ENCODE results near the gene GAPDH.

Gene GAPDH

DNA sequence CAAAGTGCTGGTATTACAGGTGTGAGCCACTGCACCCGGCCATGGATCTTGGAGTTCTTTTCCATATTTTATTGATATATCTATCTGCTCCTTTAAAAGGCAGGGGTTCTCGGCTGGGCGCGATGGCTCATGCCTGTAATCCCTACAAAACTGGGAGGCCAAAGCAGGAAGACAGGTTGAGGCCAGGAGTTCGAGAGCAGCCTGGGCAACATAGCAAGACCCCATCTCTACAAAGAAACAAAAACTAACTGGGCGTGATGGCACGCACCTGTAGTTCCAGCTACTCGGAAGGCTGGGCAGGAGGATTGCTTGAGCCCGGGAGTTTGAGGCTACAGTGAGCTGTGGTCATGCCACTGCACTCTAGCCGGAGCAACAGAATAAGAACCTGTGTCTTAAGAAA, 12.1 kb upstream of the GAPDH start:
- TF ChIP-seq, protein P1, sequence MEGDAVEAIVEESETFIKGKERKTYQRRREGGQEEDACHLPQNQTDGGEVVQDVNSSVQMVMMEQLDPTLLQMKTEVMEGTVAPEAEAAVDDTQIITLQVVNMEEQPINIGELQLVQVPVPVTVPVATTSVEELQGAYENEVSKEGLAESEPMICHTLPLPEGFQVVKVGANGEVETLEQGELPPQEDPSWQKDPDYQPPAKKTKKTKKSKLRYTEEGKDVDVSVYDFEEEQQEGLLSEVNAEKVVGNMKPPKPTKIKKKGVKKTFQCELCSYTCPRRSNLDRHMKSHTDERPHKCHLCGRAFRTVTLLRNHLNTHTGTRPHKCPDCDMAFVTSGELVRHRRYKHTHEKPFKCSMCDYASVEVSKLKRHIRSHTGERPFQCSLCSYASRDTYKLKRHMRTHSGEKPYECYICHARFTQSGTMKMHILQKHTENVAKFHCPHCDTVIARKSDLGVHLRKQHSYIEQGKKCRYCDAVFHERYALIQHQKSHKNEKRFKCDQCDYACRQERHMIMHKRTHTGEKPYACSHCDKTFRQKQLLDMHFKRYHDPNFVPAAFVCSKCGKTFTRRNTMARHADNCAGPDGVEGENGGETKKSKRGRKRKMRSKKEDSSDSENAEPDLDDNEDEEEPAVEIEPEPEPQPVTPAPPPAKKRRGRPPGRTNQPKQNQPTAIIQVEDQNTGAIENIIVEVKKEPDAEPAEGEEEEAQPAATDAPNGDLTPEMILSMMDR (conservative IDR thresholded peaks at IDR 0.05; ENCODE audit: low read depth), result no peak
- POLR2A ChIA-PET (ENCODE audit: low non-redundant PET), result no interaction called here
- CTCF ChIA-PET, result interaction anchor here (0.6 kb wide), 1 partner anchor 348 kb away, joined by 3 read pairs; no protein-coding TSS in a partner anchor
- DNase-seq (ENCODE audit: low spot score), result no peak
- H3K27ac ChIP-seq, result no peak overlapping the region

DNA sequence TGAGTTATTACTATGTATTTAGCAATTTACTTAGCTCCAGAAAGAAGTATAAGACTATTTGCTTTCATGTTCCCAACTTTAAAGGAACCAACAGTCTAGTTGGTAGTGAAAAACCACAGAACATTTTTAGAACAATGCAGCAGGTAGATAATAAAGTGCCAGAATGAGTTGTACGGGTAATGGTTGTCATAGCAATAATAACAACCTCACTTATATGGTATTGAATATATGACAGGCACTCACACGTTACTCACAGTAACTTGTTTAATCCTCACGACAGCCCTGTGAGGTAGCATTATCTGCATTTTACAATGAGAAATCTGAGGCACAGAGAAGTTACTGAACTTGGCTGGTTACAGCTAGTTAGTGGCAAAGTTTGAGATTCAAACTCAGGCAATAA, 10.6 kb upstream of the GAPDH start:
- no peak for DNase-seq (ENCODE audit: low spot score)
- H3K27ac ChIP-seq, result no peak overlapping the region
- POLR2A ChIA-PET (ENCODE audit: low non-redundant PET), result no interaction called here
- CTCF ChIA-PET, result no interaction called here
- TF ChIP-seq, protein P1 (conservative IDR thresholded peaks at IDR 0.05; ENCODE audit: low read depth), result no peak

DNA sequence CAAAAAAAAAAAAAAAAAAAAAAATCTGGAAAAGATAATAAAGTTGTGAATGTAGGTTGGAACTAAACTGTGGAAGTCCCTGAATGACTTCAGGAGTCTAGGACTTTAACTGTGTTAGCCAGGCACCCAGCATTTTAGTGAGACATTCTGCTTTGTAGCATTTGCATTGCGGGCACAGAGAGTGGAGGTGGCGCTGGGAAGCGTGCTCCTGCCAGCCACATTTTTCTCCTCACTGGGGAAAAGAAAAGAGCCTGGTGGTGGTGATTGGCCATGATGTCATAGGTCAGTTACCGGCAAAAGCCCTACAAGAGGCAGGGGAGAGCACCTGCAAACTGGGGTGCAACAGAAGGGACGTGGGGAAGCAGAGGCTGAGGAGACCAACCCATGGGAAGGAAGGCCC, 9.7 kb upstream of the GAPDH start:
- ChIA-PET CTCF (no interaction called here), POLR2A (ENCODE audit: low non-redundant PET) (no interaction called here)
- DNase-seq (ENCODE audit: low spot score), result no peak
- no peak overlapping the region for H3K27ac ChIP-seq
- TF ChIP-seq, protein P1 (conservative IDR thresholded peaks at IDR 0.05; ENCODE audit: low read depth), result no peak

DNA sequence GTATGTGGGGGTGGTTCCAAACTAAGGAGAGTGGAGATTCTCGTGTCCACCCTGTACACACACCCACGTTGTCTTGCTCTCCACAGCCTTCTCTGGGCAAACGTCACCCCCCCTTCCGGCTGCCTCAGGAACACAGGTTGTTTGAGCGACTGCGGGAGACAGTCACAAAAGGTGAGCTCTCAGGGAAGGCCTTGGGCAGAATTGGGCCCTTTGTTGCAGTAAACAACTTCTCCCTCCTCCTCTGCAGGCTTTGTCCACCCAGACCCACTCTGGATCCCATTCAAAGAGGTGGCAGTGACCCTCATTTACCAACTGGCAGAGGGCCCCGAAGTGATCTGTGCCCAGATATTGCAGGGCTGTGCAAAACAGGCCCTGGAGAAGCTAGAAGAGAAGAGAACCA, 8.1 kb upstream of the GAPDH start:
- TF ChIP-seq, protein P1 (conservative IDR thresholded peaks at IDR 0.05; ENCODE audit: low read depth), result no peak
- ChIA-PET CTCF (no interaction called here), POLR2A (ENCODE audit: low non-redundant PET) (no interaction called here)
- H3K27ac ChIP-seq, result no peak overlapping the region
- DNase-seq (ENCODE audit: low spot score), result no peak

DNA sequence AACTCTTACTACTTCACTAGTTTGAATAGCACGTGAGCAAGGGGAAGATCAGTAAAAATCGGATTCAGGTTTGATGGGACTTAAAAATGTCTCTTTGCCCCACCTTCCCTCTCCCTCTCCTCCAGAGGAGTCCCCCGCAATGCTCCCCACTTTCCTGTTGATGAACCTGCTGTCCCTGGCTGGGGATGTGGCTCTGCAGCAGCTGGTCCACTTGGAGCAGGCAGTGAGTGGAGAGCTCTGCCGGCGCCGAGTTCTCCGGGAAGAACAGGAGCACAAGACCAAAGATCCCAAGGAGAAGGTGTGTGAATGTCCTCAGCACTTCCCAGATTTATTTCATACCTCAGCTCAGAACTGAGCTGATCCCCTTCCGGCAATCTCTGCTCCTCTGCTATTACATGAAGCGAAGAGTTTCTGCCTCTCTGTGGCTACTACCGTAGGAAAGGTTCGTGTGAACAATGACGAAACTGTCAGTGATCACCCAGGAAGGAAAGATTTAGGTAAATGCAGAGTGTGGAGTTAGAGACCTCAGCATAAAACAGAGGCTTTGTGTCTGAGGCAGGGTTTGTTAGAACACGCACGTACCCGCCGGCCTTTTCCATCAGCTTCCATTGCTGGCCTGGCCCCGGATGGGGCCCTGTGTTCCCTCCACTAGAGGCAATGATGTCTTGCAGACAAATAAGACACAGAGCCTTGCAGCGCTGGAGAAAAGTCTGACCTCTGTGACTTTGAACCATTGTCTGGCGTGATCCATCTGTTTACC, 7.4 kb upstream of the GAPDH start:
- ChIA-PET CTCF (interaction anchor here (1.0 kb wide), 1 partner anchor 11 kb away, joined by 3 read pairs; no protein-coding TSS in a partner anchor), POLR2A (ENCODE audit: low non-redundant PET) (no interaction called here)
- TF ChIP-seq, protein P1 (conservative IDR thresholded peaks at IDR 0.05; ENCODE audit: low read depth), result no peak
- DNase-seq (ENCODE audit: low spot score), result no peak
- no peak overlapping the region for H3K27ac ChIP-seq

DNA sequence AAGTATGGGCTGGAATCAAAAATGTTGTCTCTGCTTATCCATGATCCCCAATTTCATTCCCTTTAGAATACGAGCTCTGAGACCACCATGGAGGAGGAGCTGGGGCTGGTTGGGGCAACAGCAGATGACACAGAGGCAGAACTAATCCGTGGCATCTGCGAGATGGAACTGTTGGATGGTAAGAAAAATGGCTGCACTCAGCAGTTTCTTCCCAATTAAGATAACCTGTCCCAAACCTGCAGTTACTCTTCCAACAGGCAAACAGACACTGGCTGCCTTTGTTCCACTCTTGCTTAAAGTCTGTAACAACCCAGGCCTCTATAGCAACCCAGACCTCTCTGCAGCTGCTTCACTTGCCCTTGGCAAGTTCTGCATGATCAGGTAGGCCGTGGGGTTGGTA, 6.6 kb upstream of the GAPDH start:
- no peak overlapping the region for H3K27ac ChIP-seq
- no peak for DNase-seq (ENCODE audit: low spot score)
- POLR2A ChIA-PET (ENCODE audit: low non-redundant PET), result no interaction called here
- TF ChIP-seq, protein P1 (conservative IDR thresholded peaks at IDR 0.05; ENCODE audit: low read depth), result no peak
- CTCF ChIA-PET, result interaction anchor here (1.0 kb wide), 1 partner anchor 11 kb away, joined by 3 read pairs; no protein-coding TSS in a partner anchor
